ENCODE results near the gene EVI5.
A peak's percentile ranks its signal among the peaks of the same experiment; 100 is the strongest.

Gene EVI5

GRCh38 chr1:92485381-92486250, 299.3 kb downstream of the EVI5 start:
- Histone ChIP-seq H3K4me1 (ENCODE audit: low read length) (peaks cover 6% of the 10 kb centered on the region; the same call in 1 of the 2 replicates), H3K4me3 (ENCODE audit: low read length) (peak overlapping the region; percentile 90), H3K27ac (ENCODE audit: low read length) (peak overlapping the region; percentile 73), H2AFZ (ENCODE audit: low read depth, low read length) (peak overlapping the region; percentile 83; the same call in 1 of the 2 replicates), H3K36me3 (replicated peaks; ENCODE audit: low read depth, low read length) (no peaks in the 10 kb centered on the region), H3K4me2 (ENCODE audit: low read length) (peak overlapping the region; percentile 87), H3K27me3 (ENCODE audit: low read depth, low read length) (peaks cover 7% of the 10 kb centered on the region), H3K9ac (ENCODE audit: low read length) (peak overlapping the region; percentile 75), H3K79me2 (ENCODE audit: low read length) (no peaks in the 10 kb centered on the region), H4K20me1 (ENCODE audit: insufficient read depth, low read length) (no peaks in the 10 kb centered on the region), H3K9me3 (ENCODE audit: insufficient read depth, low read length) (no peaks in the 10 kb centered on the region)
- TF ChIP-seq CTCF (IDR thresholded peaks at IDR 0.05; ENCODE audit: low read depth, low read length) = peak; percentile 32; the same call in 1 of the 2 replicates
- no peak for TF ChIP-seq EZH2phosphoT487 (IDR thresholded peaks at IDR 0.05; ENCODE audit: low read depth)

GRCh38 chr1:92484472-92485380, 300.2 kb downstream of the EVI5 start:
- Histone ChIP-seq H3K4me1 (ENCODE audit: low read length) (peaks cover 6% of the 10 kb centered on the region; the same call in 1 of the 2 replicates), H3K36me3 (replicated peaks; ENCODE audit: low read depth, low read length) (no peaks in the 10 kb centered on the region), H4K20me1 (ENCODE audit: insufficient read depth, low read length) (no peaks in the 10 kb centered on the region), H3K4me2 (ENCODE audit: low read length) (peak overlapping the region; percentile 87), H3K27me3 (ENCODE audit: low read depth, low read length) (peaks cover 7% of the 10 kb centered on the region), H3K9me3 (ENCODE audit: insufficient read depth, low read length) (no peaks in the 10 kb centered on the region), H3K79me2 (ENCODE audit: low read length) (no peaks in the 10 kb centered on the region), H3K27ac (ENCODE audit: low read length) (peak overlapping the region; percentile 73), H3K4me3 (ENCODE audit: low read length) (peak overlapping the region; percentile 90), H3K9ac (ENCODE audit: low read length) (peak overlapping the region; percentile 75), H2AFZ (ENCODE audit: low read depth, low read length) (peak overlapping the region; percentile 83; the same call in 1 of the 2 replicates)
- TF ChIP-seq CTCF (IDR thresholded peaks at IDR 0.05; ENCODE audit: low read depth, low read length) (no peak), EZH2phosphoT487 (IDR thresholded peaks at IDR 0.05; ENCODE audit: low read depth) (no peak)

GRCh38 chr1:92483610-92484471, 301.1 kb downstream of the EVI5 start:
- Histone ChIP-seq H3K4me2 (ENCODE audit: low read length) (peak overlapping the region; percentile 87), H3K4me3 (ENCODE audit: low read length) (peak overlapping the region; percentile 90), H3K9ac (ENCODE audit: low read length) (peak overlapping the region; percentile 75), H3K4me1 (ENCODE audit: low read length) (peaks cover 6% of the 10 kb centered on the region; the same call in 1 of the 2 replicates), H3K27ac (ENCODE audit: low read length) (peak overlapping the region; percentile 73; the same call in 1 of the 2 replicates), H3K79me2 (ENCODE audit: low read length) (no peaks in the 10 kb centered on the region), H3K36me3 (replicated peaks; ENCODE audit: low read depth, low read length) (no peaks in the 10 kb centered on the region), H3K27me3 (ENCODE audit: low read depth, low read length) (peaks cover 7% of the 10 kb centered on the region), H2AFZ (ENCODE audit: low read depth, low read length) (peak overlapping the region; percentile 58; the same call in 1 of the 2 replicates), H4K20me1 (ENCODE audit: insufficient read depth, low read length) (no peaks in the 10 kb centered on the region), H3K9me3 (ENCODE audit: insufficient read depth, low read length) (no peaks in the 10 kb centered on the region)
- no peak for TF ChIP-seq EZH2phosphoT487 (IDR thresholded peaks at IDR 0.05; ENCODE audit: low read depth)
- TF ChIP-seq CTCF (IDR thresholded peaks at IDR 0.05; ENCODE audit: low read depth, low read length) = no peak

All from OCI-LY3 (cell line).